HG03135 (cell line): ENCODE results near the gene SLC24A1.

Experiments
- ATAC-seq: cut with Tn5 transposase; IDR thresholded peaks from one replicate; pipeline ENCODE4 v1.9.1; 2021; ENCODE audit warnings: mild to moderate bottlenecking, moderate library complexity; ENCODE audit not compliant: unreplicated experiment

Gene SLC24A1

GRCh38 chr15:65621638-65622037, at the start of gene SLC24A1:
Gene SLC24A1, plus strand, starts transcription at chr15:65621938. Its CDS starts 2,143 bp downstream, at chr15:65624081.
- ATAC-seq = no peak

GRCh38 chr15:65571971-65572370, 49.8 kb upstream of the SLC24A1 start:
- no peak for ATAC-seq

GRCh38 chr15:65576664-65577063, 45.1 kb upstream of the SLC24A1 start:
- no peak for ATAC-seq

- no peak for ATAC-seq
These were observed 44.4 kb upstream of the SLC24A1 start for GRCh38 chr15:65577129-65577996.

GRCh38 chr15:65578904-65579728, 42.6 kb upstream of the SLC24A1 start:
- ATAC-seq = no peak

- no peak for ATAC-seq
These were observed 42.0 kb upstream of the SLC24A1 start for GRCh38 chr15:65579762-65580161.

- no peak for ATAC-seq
These were observed 41.5 kb upstream of the SLC24A1 start for GRCh38 chr15:65580287-65580686.

GRCh38 chr15:65583701-65584100, 38.0 kb upstream of the SLC24A1 start:
- no peak for ATAC-seq

- ATAC-seq = no peak
These were observed 37.5 kb upstream of the SLC24A1 start for GRCh38 chr15:65584241-65584640.

- no peak for ATAC-seq
These were observed 34.6 kb upstream of the SLC24A1 start for GRCh38 chr15:65587094-65587493.

- no peak for ATAC-seq
These were observed 25.8 kb upstream of the SLC24A1 start for GRCh38 chr15:65595960-65596359.

- no peak for ATAC-seq
These were observed 23.3 kb upstream of the SLC24A1 start for GRCh38 chr15:65598468-65598867.

GRCh38 chr15:65599677-65600076, 22.1 kb upstream of the SLC24A1 start:
- ATAC-seq = no peak

- no peak for ATAC-seq
These were observed 18.6 kb upstream of the SLC24A1 start for GRCh38 chr15:65603134-65603533.

GRCh38 chr15:65603559-65603958, 18.2 kb upstream of the SLC24A1 start:
- no peak for ATAC-seq

GRCh38 chr15:65610871-65611718, 10.6 kb upstream of the SLC24A1 start, which contains the start of gene INTS14:
Gene INTS14, minus strand, starts transcription at chr15:65611131. Its CDS starts 3,751 bp downstream, at chr15:65607380.
- ATAC-seq = peak; percentile 95

GRCh38 chr15:65611888-65612615, 9.7 kb upstream of the SLC24A1 start:
- ATAC-seq = no peak

GRCh38 chr15:65612616-65612946, 9.2 kb upstream of the SLC24A1 start:
- ATAC-seq = no peak

GRCh38 chr15:65612949-65613744, 8.6 kb upstream of the SLC24A1 start:
- no peak for ATAC-seq
